ENCODE measurements around the gene SPEM1.
A peak's percentile ranks its signal among the peaks of the same experiment; 100 is the strongest.

The SPEM1 gene

DNA sequence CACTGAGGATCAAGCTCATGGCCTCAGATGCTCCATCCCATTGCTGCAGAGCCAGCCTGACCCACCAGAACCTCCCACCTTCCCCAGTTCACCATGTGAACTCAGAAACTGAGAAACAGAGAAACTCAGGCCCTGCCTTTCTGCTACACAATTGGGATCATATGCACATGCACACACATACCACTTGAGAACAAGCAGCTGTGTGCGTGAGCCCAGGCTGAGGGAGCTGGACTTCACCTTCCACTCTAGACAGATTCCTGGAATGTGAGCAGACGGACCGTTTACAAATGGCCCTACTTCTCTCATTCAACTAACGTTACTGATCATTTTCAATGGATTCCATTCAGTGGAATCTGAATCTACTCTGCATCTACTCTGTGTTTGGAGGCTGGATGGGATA lies 3.6 kb downstream of the SPEM1 start:
- DNase-seq: no peak

DNA sequence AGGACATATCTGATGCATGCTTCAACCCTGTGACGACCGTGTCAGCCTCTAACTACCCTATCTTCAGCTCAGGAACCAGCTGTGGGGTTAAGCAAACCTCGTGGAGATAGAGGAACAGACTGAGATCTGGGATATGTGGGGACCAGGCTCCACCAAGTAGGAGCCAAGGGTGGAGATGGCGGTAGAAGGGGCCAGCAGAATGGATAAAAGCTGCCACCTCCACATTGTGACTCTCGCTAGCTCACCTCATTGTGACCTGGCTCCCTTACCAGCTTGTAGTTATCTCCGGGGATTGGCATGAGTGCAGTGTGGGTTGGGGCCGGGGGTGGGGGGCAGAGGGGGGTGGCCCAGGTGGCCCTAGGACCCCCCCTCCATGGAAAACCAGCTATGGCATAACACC lies 5.2 kb downstream of the SPEM1 start, which contains the start of gene SPEM2:
TSS of gene SPEM2 (plus strand) at position 301 of the 400 bp plus-strand sequence. CDS start at position 374, 73 bp downstream.
- DNase-seq: no peak

DNA sequence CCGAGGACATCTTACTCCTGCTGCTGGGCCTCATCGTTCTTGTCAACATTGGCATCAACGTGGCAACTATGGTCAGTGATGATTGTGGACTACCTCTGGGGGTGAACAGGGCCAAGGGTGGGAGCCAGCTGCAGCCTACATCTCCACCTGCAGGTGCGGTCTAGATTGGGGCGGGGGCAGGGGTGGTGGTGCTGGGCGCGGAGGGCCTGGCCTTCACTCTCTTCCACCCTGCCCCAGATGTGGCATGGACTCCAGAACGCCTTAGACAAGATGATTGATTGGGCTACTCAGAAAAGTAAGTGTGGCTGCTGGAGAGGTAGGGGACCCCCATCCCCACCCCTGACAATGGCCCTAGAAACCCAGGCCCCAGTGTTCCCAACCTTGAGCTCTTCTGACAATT lies 5.6 kb downstream of the SPEM1 start:
- DNase-seq: no peak

DNA sequence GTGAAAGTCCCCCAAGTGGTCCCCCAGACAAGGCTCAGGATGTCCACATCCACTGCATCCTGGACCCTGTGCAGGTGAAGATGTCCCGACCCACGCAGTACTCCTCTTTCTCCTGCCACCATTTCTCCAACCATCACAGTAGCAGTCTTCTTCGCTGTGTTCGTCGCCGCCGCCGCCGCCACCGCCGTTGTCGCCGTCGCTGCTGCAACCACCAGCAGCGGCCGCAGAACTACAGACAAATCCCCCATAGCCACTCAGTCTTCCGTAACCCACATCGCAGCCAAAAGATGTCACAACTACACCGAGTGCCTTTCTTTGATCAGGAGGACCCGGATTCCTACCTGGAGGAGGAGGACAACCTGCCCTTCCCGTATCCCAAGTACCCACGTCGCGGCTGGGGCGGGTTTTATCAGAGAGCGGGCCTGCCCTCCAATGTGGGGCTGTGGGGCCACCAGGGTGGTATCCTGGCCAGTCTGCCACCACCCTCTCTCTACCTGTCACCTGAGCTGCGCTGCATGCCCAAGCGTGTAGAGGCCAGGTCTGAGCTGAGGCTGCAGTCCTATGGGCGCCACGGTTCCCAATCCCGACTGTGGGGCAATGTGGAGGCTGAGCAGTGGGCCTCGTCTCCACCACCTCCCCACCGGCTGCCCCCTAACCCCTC lies 6.2 kb downstream of the SPEM1 start:
- no peak for DNase-seq

DNA sequence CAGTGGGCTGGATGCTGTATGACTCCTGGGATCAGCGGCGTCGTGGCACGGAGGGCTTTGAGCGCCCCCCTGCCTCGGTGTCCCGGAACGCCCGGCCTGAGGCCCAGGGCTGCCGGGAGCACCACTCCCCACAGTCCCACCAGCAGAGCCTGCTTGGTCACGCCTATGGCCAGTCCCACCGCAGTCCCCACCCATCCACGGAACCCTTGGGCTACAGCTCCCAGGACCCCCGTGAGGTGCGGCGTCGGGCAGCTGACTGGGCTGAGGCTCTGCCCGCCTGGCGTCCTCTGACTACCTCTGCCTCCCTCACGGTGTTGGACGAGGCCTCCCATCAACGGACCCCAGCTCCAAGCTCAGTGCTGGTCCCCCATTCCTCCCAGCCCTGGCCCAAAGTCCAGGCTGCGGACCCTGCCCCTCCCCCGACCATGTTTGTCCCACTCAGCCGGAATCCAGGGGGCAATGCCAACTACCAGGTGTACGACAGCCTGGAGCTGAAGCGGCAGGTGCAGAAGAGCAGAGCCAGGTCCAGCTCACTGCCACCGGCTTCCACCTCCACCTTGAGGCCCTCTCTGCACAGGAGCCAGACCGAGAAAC lies 6.9 kb downstream of the SPEM1 start:
- no peak for DNase-seq

DNA sequence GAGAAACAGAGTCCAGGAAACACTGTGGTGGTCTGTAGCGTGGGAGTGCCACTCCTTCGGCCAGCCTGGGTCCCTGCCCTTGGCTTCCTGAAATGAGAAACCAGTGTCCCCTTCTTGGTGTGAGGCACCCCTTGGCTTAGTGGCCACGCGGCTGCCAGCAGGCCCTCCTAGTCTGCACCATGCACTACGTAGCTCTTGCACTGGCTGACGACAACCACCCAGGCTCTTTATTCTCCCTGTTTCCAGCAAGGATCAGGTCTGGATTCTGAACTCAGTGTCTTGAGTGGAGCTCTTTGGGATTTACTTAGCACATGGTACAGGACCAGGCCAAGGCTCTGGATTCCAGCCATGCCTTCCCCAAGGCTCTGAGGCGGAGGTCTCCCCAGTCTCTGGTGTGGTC lies 7.4 kb downstream of the SPEM1 start:
- no peak for DNase-seq

DNA sequence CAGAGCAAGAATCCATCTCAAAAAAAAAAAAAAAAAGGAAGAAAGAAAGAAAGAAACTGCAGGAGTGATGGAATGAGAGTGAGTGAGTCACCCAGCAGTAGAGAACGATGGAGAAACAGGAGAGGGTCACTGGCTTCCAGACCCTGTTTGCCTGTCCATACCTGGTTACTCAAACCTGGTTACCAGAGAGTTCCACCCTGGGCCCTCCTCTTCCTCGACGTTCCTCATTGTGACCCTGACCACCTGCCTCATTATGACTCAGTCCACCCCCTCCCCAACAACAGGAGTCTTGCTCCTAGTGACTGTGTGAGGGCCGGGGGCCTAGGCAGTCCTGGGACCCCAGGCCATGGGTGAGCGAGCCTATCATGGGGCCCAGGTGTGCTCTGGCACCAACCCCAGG lies 8.4 kb downstream of the SPEM1 start, which contains the start of gene SPEM3:
TSS of gene SPEM3 (plus strand) at position 301 of the 400 bp plus-strand sequence. CDS start at position 347, 46 bp downstream.
- DNase-seq: no peak

DNA sequence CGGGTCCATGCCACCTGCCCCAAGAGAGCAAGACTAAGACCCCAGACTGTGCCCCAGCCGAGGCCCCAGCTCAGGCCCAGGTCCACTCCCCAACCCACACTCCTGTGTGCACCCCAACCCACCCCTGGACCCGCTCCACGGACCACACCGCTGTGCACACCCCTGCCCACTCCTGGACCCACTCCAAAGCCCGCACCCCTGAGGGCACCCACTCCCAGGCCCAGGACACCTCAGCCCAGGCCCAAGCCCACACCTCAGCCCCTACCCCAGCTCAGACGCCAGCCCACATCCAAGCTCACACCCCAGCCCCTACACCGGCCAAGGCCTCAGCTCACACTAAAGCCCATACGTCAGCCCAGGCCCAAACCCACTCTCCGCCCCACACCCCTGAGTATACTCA lies 9.6 kb downstream of the SPEM1 start:
- no peak for DNase-seq

DNA sequence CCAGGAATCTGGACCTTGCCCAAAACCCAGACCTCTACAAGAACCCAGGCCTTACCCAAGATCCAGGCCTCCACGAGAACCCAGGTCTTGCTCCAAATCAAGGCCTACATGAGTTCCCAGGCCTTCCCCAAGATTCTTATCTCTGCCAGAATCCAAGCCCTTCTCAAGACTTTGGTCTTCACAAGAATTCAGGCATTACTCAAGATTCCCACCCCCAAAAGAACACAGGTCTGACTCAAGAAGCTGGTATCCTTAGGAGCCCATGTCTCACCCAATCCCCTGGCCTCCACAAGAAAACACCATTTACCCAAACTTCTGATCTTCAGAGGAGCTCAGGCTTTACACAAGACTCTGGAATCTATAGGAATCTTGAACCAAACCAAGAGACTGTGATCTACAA lies 11.1 kb downstream of the SPEM1 start:
- no peak for DNase-seq

DNA sequence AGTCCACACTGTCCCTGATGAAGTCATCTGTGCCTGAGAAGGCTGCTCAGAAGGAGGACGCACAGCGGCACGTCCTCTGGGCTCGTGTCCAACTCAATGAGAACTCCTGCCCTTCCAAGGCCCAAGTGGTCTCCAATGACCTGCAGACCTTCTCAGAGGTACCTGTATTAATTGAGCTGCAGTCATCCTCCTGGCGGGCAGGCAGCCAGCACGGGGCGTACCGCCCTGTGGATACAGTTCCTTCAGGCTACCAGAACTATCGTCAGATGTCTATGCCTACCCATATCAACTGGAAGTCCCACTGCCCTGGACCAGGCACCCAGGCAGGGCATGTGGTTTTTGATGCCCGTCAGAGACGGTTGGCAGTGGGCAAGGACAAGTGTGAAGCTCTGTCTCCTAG lies 12.2 kb downstream of the SPEM1 start:
- no peak for DNase-seq

DNA sequence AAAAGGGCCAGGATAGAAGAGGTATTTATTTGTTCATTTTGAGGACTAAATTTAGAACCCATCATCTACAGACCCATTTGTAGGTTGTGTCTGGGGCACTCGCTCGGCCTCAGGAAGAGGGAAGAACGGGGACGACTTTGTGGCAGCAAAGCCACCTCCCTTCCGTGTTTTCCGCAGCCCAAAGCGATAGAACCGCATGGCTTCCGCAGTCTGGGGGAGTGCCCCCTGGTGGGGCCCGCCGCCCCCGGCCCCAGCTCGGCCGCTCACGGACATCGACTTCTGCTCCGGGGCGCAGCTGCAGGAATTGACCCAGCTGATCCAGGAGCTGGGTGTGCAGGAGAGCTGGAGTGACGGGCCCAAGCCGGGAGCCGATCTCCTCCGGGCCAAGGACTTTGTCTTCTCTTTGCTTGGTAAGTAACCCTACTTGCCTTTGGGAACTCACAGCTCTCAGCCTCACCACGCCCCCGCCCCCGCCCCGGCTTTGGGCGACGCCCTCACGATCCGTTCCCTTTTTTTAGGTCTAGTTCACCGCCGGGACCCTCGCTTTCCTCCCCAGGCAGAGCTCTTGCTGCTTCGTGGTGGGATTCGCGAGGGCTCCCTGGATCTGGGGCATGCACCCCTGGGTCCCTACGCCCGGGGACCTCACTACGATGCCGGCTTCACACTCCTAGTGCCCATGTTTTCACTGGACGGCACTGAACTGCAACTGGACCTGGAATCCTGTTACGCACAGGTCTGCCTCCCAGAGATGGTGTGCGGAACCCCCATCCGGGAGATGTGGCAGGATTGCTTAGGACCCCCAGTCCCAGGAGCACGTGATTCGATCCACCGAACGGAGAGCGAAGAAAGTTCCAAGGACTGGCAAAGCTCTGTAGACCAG lies 15.8 kb downstream of the SPEM1 start:
- DNase-seq: peak; percentile 36

DNA sequence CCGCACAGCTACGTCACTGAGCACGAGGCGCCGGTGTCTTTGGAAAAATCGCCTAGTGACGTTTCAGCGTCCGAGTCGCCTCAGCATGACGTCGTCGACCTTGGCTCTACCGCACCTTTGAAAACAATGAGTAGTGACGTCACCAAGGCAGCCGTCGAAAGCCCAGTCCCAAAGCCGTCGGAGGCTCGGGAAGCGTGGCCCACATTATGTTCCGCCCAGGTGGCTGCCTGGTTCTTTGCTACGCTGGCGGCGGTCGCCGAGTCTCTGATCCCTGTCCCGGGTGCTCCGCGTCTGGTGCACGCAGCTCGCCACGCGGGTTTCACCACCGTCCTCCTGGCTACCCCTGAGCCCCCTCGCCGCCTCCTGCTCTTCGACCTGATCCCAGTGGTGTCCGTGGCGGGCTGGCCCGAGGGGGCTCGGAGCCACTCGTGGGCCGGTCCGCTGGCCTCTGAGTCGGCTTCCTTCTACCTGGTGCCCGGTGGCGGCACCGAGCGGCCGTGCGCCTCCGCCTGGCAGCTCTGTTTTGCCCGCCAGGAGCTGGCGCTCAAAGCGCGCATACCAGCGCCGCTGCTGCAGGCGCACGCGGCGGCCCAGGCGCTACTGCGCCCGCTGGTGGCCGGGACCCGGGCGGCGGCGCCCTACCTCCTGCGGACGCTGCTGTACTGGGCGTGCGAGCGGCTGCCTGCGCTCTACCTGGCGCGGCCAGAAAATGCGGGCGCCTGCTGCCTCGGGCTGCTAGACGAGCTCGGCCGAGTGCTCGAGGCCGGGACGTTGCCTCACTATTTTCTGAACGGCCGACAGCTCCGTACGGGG lies 16.6 kb downstream of the SPEM1 start:
- DNase-seq: peak; percentile 71

DNA sequence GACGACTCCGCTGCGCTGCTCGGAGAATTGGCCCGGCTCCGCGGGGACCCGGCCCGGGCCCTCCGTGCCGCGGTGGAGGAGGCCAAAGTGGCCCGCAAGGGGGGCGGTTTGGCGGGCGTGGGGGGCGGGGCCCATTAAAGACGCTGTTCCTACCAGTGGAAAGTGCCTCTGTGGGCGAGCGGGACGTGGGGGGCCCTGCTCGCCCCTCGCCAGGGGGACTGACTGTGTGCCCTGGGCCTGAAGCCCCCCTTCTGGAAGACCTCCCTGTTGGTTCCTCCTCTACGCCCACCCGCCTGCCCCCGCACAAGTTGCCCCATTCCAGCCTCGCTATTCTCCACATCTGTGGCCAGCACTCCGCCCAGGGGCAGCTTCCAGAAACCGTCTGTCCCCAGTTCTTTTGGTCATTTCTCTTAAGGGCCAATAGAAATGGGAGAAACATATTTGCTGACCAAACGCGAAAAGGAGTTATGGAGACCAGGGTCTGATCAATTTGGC lies 17.3 kb downstream of the SPEM1 start:
- no peak for DNase-seq

DNA sequence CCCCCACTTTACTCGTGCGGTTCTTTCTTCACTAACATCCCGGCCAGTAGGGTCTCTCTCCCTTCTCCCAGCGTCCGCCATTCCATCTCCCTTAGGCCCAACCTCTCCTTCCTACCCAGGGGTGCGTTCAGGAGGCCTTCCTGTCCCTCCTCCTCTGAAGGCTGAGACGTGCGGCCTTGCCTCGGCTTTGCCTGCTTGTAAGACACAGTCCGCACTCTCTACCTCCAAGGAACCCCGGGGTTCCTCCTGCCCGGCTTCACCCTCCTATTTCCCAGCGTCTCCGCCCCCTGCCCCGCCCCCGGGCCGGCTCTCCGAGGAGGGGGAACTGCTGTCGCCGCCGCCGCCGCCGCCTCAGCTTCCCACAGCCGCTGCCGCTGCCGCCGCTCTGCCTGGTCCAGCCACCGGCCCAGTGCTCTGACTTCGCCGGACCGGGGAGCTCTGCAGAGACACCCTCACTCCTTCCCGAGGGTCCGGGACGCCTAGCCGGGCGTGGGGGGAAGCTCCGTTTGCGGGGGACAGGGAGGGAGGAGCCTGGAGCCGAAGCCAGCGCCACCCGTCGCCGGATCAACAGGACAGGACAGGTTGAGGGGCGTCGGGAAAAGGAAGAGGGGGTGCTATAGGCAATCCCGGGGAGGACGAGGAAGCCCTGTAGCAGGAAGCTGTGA lies 18.0 kb downstream of the SPEM1 start:
- peak; percentile 30 for DNase-seq

DNA sequence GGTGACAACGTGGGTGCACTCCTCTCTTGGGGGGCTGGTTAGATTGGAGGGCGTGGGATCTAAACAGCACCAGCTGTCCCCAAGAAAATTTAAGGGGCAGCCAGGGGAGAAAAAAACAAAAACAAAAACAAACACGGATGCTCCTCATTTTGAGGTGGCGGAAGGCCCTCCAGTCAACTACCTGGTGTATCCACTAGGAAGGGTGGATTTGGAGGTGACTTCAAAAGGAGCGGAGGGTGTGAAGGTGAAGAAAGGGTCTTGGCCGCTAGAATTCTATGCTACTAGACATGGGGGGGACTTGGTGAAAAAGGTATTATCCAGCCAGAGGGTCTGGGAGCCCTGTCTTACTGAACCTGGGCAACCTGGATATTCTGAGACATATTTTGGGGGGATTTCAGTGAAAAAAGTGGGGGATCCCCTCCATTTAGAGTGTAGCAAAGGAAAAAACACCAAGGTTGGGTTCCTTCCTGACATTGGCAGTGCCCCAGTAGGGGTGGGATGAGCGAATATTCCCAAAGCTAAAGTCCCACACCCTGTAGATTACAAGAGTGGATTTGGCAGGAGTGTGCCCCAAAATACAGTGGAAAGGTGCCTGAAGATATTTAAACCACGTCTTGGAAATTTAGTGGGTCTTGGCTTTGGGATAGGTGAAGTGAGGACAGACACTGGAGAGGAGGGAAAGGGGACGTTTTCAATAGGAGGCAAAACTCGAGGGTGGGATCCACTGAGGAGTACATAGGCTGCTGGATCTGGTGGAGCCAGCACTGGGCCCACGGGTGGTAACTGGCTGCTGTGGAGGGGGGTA lies 18.7 kb downstream of the SPEM1 start:
- no peak for DNase-seq

DNA sequence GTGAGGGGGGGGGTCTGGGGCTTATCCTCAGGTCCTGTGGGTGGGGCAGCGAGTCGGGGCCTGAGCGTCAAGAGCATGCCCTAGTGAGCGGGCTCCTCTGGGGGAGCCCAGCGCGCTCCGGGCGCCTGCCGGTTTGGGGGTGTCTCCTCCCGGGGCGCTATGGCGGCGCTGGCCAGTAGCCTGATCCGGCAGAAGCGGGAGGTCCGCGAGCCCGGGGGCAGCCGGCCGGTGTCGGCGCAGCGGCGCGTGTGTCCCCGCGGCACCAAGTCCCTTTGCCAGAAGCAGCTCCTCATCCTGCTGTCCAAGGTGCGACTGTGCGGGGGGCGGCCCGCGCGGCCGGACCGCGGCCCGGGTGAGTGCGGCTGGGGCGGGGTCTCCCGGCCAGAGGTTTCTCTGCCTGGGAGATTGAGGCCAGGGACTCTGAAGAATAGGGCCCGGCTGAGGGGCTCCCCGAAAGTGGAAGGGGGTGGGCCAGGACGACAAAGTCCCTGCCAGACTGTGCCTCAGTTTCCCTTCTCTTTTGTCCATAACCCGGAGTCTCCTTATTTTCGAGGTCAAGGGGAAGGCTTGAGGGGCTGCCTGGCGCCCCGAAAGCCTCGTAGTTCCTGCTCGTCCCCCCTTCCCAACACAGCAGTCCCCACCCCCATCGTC lies 19.5 kb downstream of the SPEM1 start, which contains the start of gene FGF11:
TSS of gene FGF11 (plus strand) at position 51 of the 651 bp plus-strand sequence. CDS start at position 160, 109 bp downstream.
- DNase-seq: no peak

DNA sequence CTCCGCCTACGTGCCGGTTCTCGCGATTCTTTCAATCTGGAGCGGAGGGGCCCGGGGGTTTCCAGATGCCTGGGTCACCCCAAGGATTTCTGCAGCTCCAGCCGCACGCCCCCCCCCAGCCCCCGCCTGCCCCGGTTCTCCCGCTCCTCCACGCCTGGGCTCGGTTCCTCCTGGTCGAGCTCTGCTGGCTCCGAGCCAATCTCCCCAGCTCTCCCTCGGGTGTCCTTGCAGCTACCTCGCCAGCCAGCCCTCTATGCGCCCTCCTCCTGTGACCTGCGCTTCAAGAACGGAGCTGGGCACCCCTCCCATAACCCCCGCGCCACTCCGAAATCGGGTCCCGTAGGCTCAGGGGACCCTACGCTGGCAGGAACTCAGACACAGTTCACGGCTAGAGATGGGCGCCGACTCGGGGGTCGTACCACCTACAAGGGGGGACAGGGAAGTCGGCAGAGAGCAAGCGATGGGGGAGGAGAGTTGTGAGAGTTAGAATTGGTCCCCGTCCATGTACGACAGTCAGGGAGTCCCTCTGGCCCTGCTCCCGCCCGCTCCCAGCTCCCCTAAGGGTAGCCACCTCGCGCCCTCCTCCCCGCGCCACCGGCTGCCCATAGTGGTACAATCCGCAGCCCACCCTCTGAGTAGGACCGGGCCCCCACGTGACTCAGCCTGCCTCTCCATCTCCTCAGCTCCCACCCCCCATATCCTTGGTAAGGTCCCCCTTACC lies 20.1 kb downstream of the SPEM1 start:
- no peak for DNase-seq

DNA sequence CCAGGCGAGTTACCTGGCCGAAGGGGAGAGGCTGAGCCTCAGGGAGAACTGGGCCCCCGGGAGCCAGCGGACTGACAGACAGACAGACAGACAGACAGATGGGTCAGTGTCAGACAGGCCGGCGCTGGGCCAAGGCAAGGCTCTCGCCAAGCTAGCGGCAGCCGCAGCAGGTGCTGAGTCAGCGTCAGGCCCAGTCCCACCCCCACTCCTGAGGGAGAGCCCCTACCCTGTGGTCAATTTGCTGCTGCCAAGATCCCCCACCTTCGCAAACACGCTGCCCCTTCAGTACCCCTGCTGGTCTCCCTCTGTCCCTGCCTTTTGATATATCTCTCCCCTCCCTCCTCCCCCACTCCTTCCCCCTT lies 20.7 kb downstream of the SPEM1 start:
- no peak for DNase-seq

DNA sequence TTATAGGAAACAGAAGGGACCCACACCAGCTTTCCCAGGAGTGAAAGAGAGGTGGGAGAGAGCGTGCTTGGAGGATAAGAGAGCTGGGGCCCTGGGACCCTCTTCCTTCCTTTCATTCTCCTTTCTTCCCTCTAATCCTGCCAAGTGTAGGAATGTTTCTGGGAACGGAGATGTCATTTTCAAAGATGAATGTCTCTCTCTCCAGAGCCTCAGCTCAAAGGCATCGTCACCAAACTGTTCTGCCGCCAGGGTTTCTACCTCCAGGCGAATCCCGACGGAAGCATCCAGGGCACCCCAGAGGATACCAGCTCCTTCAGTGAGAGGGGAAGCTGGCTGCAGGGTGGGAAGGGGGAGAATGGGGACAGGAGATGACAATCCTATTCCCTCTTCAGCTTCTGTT lies 21.1 kb downstream of the SPEM1 start:
- no peak for DNase-seq

DNA sequence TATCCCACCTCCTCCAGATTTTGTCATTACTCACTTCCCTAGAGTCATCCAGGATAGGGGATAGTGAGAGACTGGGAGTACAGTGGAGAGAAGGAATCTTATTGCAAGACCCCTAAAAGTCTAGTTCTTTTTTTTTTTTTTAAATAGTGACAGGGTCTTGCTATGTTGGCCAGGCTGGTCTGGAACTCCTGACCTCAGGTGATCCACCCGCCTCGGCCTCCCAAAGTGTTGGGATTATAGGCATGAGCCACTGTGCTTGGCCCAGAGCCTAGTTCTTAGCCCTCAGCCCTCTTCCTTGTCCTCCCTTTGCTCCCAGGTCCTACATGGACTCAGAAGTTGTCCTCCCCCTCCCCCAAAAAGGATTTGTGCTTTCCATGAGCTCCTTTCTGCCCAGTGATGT lies 22.0 kb downstream of the SPEM1 start:
- no peak for DNase-seq

Measured in NCI-H1694 (cell line).